Adrenal gland (tissue), 5 donors: ENCODE data around the gene SPNS1.

ENCODE experiments used
- CTCF ChIP-seq, 6 experiments: fragments of 450-650 bp in 4 of 6; fragments of 200-600 bp in 2 of 6; sonication (generic) in 1 of 6; IDR thresholded peaks; 1 replicate in 5 of 6; 2 replicates in 1 of 6; pipeline versions ENCODE4 v1.5.1 to v1.8.0; 2016 to 2021; ENCODE audit warnings: antibody characterized with exemption in 6 of 6, mild to moderate bottlenecking in 2 of 6, moderate library complexity in 1 of 6
- POLR2A ChIP-seq, 2 donors: fragments of 450-650 bp; IDR thresholded peaks; one replicate each; pipeline ENCODE4 v1.6.1; 2017; ENCODE audit warnings: antibody characterized with exemption in 2 of 2, mild to moderate bottlenecking in 2 of 2, moderate library complexity in 1 of 2
- donor health status: DM: no; HTN: no; CAD: no.

DNA sequence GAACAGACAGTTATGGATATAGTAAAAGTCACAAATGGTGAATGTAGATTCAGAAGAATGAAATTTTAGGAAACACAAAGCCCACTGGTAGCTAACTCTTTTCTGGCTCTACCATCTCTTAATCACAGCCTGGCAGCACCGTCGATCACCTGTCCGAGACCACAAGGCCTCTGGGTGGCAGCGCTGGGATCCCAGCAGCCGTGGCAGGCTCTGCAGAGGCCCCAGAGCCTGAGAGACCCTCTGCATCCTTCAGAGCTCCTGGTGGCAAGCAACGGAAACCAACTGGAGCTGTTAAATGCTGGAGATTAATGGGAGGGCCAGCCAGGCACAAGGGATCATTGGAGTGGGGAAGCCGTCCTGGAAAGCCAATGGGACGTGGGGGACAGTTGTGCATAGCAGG is 36.5 kb downstream of the SPNS1 start:
- no peak for TF ChIP-seq POLR2A (IDR thresholded peaks at IDR 0.05)
- no peak for TF ChIP-seq CTCF (IDR thresholded peaks at IDR 0.05)
